ENCODE data around the gene GUK1.

DNA sequence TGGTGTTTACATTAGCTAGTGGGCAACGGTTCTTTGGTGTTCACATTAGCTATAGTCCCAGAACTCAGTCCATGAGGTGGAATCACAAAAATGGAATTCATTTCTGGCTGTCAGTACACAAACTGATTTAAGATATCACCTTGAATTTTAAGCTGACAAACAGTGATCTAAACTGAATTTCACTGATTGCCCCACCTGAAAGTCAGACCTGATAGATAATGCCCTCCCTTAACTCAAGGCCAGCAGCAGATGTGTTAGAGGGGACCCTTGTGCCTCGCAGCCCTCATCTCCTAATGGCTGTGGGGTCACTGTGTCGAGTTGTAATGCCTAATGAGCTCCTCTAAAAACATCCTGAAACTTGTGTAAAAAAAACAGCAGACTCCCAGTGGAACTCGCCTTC lies 49.0 kb upstream of the GUK1 start:
- TF ChIP-seq, protein P1, sequence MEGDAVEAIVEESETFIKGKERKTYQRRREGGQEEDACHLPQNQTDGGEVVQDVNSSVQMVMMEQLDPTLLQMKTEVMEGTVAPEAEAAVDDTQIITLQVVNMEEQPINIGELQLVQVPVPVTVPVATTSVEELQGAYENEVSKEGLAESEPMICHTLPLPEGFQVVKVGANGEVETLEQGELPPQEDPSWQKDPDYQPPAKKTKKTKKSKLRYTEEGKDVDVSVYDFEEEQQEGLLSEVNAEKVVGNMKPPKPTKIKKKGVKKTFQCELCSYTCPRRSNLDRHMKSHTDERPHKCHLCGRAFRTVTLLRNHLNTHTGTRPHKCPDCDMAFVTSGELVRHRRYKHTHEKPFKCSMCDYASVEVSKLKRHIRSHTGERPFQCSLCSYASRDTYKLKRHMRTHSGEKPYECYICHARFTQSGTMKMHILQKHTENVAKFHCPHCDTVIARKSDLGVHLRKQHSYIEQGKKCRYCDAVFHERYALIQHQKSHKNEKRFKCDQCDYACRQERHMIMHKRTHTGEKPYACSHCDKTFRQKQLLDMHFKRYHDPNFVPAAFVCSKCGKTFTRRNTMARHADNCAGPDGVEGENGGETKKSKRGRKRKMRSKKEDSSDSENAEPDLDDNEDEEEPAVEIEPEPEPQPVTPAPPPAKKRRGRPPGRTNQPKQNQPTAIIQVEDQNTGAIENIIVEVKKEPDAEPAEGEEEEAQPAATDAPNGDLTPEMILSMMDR (IDR thresholded peaks at IDR 0.05) = no peak
- no peak for TF ChIP-seq POLR2A (IDR thresholded peaks at IDR 0.05)
